HG02885 (cell line): ENCODE data around the gene AKAP6.
"Not testable (repeated sequence)": the region's sequence is repeated elsewhere in the genome, so short reads cannot be mapped to it uniquely, and the experiment has no call there.

Experiments
- ATAC-seq: cut with Tn5 transposase; IDR thresholded peaks from one replicate; pipeline ENCODE4 v1.9.1; 2021; ENCODE audit warnings: mild to moderate bottlenecking; ENCODE audit not compliant: unreplicated experiment, poor library complexity

AKAP6 gene

DNA sequence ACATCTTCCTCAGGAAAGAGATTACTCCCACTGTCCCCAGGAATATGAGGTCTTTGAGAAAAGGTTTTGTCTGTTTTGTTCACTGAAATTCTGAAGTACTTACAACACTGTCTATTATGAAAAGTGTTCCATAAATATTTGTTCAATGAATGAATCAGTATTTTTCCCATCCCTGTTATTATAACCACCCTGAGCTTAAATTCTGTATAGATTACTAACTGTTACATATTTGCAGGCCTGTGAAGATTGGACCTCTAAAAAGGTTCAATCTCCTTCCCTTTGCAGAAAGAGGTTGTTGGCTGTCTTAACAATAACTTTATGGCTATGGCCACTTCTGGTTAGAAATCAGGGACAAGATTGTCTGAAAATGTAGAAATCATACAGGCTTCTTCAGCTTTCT is 435.0 kb downstream of the AKAP6 start:
- no peak for ATAC-seq

GRCh38 chr14:32770422-32770821 is 441.3 kb downstream of the AKAP6 start:
- ATAC-seq, result no peak

DNA sequence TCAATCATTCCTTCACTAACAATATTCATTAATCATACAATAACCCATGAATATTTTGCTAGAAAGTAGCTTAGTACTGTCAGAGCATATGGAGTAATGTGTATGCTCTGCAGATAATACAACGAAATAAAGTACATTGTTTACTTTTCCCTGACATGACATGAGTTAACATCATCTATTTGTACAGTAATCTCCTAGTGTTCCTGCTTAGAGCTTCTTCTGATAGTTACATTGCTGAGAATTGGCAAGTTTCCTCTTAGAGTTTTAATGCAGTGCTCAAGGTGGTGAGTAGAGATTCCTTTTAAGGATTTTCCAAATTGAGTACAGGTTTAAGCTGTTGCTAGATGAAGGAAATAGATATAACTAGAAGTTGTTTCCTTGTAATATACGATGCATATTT is 445.1 kb downstream of the AKAP6 start:
- no peak for ATAC-seq

DNA sequence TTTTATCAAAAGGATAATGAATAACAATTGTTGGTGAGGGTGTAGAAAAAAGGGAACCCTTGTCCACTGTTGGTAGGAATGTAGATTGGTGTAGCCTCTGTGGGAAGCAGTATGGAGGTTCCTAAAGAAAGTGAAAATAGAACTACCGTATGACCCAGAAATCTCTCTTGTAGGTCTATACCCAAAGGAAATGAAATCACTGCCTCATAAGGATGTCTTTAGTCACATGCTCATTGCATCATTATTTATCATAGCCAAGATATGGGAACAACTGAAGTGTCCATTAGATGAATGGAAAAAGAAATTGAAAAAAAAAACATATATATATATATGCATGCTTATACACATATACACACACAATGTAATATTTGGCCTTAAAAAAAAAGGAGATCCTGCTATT is 450.7 kb downstream of the AKAP6 start:
- no peak for ATAC-seq

- no peak for ATAC-seq
Measured at GRCh38 chr14:32784405-32784804, 455.3 kb downstream of the AKAP6 start.

DNA sequence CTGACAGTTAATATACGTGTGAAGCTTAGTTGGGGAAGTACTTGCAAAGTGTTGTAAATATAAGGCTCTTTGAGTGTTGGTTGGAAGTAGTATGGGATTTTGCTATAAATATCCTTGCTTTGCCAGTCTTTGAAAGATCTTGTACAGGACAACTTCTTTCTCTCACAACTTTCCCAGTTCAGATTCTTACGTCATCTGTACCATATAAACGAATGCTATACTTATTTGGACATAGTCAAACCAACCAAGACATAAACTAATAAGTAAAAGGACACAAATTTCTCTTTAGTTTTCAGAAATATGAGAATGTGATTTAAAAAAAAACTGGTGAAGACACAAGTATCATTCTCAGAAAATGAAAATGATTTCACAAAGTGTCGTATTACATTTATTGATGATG is 456.5 kb downstream of the AKAP6 start:
- no peak for ATAC-seq

DNA sequence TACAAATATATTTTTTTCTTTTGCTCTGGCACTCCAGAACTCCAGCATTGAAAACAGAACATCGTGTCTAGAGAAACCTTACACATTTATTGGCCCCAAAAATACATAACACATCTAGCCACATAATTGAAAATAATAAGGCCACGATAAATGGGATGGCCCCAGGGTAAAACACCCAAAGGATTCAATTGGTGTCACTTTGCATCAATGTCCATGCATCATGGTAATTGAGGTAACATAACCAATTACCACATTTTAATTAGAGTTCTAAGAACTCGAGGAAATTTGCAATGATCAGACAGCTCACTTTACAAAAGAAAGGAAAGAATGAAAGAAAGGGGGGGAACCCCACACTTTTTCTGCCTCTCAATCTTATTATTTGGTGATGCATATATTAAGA is 457.8 kb downstream of the AKAP6 start:
- ATAC-seq, result no peak

- ATAC-seq, result not testable (repeated sequence)
Measured at GRCh38 chr14:32793033-32793432, 463.9 kb downstream of the AKAP6 start.

- ATAC-seq, result no peak
Measured at GRCh38 chr14:32800320-32800719, 471.2 kb downstream of the AKAP6 start.

DNA sequence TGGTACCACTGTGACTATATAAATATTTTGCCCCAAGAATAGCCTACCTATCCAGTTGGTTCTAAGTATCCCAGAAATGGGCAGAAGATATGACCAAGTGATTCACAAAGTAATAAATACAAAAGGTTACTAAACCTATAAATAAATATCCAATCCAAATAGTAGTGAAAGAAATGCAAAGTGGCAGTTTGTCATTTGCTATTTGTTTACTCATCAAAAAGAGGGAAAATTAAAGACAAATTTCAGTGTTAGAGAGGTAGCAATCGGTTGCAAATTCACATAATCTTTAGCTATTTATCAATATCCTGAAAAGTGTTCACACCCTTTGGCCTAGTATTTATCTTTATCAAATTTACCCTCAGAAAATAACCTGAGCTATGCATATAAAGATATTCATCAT is 473.2 kb downstream of the AKAP6 start:
- no peak for ATAC-seq

DNA sequence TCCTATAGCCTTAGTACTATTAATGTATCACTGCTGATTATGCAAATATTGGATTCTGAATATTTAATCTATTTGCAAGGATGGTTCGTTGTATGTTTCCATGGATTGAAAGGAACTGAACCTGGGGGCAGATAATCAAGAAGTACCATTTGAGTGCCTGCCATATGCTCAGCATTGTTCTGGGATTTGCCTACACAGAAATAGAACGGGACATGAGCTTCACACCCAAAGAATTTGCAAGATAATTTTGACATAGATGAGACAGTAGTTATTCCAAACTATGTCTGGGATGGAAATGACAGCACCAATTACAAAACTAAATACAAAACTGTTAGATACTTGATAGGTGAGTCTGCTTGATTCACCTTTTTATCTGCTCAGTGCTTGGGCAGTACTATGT is 476.9 kb downstream of the AKAP6 start:
- no peak for ATAC-seq

DNA sequence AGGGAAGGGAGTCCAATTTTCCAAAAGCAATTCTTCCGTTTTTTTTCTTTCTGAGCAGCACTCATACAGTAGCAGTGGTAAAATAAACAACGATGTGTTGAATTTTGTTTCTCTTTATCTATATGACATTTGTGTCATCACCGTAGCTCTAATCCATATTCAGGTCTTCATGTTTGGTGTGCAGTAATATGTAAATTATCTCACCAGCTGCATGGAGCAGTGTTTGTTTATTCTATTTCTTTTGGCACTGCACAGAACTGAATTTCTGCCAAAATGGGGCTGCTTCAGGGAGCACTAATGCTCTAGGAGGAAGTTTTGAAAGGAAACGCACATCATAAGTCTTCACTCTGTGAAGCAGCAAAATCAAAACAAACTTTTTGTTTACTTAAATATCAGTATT is 479.5 kb downstream of the AKAP6 start:
- ATAC-seq, result no peak

DNA sequence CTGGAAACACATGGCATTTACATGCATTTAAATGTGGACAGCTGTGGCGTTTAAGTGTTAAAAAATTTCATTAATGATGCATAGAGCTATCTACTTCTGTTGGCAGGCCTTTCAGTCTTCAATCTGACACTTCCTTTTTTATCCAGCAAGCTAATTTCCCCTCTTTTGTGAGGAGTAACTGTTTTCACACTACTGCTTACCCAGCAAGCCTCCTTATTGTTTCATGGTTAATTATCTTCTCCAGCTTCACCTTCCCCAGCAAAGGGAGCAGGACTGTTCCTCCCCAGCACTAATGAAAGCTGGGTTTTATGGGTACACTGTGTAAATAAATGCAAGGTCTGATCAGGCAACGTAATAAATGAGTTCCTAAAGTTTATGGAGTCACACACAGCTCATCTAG is 480.2 kb downstream of the AKAP6 start:
- ATAC-seq, result no peak

- no peak for ATAC-seq
Measured at GRCh38 chr14:32813401-32813800, 484.3 kb downstream of the AKAP6 start.

DNA sequence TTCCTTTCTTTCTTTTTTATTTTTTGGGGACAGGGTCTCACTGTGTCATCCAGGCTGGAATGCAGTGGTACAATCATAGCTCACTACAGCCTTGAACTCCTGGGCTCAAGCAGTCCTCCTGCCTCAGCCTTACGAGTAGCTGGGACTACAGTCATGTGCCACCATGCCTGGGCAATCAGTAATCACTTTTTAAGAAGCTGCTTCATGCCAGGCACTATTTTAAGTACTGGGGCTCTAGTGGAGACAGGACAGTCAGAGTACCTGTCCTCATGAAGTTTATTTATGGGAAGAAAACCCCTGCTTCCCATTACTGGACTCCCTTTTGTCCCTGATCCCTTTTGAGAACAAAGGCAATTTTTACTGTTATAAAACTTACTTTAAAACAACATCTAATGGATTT is 485.6 kb downstream of the AKAP6 start:
- ATAC-seq, result no peak

DNA sequence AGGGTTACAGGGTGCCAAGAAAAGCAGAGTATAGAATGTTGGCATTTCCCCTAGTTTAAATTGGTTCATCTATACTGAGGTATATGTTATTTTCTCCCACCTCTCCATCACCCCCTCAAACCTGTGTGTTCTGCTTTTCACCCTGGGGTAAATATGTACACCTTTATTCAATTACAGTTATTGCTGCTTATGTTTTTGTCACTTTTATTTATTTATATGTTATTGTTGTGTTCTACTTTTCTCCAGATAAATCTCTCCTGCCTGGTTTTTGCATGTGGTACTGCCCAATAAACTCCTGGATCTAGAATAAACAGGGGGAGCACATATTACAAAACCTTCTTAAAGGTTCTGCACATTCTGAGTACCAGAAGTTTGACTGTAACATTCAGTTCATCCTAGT is 487.5 kb downstream of the AKAP6 start:
- ATAC-seq, result no peak

GRCh38 chr14:32817780-32818179 is 488.7 kb downstream of the AKAP6 start:
- ATAC-seq, result no peak

DNA sequence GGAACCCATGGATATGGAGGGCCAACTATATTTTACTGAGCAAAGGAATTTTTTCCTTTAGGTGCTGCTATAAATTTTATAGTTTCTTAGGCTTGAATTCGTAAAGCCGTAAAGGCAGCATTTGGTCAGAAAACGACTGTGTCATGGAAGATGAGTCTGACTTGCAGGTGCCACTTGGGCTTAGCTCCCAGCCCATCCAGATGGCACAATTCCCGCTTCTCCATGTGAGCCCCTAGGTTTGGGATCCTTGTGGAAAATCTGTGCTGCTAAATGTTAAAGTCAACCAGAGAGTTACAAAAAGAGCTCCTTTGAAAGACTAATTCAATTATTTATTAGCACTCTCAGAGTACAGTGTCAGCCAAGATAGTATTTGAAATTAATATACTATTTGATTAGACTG is 489.5 kb downstream of the AKAP6 start:
- ATAC-seq, result no peak

GRCh38 chr14:32820181-32820580 is 491.1 kb downstream of the AKAP6 start:
- no peak for ATAC-seq

GRCh38 chr14:32820682-32821081 is 491.6 kb downstream of the AKAP6 start:
- no peak for ATAC-seq

DNA sequence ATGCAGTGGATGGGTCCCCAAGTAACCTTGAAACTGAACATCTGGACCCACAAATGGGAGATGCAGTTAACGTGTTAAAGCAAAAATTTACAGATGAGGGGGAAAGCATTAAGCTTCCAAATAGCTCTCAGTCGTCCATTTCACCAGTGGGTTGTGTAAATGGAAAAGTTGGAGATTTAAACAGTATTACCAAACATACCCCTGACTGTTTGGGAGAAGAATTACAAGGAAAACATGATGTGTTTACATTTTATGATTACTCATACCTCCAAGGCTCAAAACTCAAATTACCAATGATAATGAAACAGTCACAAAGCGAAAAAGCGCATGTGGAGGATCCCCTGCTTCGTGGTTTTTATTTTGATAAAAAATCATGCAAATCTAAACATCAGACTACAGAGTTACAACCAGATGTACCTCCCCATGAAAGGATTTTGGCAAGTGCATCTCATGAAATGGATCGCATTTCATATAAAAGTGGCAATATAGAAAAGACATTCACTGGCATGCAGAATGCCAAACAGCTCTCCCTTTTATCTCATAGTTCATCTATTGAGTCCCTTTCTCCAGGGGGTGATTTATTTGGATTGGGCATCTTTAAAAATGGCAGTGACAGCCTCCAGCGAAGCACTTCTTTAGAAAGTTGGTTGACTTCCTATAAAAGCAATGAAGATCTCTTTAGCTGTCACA is 493.0 kb downstream of the AKAP6 start:
- ATAC-seq, result no peak

DNA sequence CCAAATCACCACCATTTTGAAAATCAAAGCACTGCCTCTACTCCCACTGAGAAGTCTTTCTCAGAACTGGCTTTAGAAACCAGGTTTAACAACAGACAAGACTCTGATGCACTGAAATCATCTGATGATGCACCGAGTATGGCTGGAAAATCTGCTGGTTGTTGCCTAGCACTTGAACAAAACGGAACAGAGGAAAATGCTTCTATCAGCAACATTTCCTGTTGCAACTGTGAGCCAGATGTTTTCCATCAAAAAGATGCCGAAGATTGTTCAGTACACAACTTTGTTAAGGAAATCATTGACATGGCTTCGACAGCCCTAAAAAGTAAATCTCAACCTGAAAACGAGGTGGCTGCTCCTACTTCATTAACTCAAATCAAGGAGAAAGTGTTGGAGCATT is 494.6 kb downstream of the AKAP6 start:
- no peak for ATAC-seq

DNA sequence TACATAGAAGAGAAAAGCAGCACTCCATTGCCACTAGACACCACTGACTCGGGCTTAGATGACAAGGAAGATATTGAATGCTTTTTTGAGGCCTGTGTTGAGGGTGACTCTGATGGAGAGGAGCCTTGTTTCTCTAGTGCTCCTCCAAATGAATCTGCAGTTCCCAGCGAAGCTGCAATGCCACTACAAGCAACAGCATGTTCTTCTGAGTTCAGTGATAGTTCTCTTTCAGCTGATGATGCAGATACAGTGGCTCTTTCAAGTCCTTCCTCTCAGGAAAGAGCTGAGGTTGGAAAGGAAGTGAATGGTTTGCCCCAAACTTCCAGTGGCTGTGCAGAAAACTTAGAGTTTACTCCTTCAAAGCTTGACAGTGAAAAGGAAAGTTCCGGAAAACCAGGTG is 495.1 kb downstream of the AKAP6 start:
- ATAC-seq, result no peak
